NCI-H524 (cell line): Measurements from ENCODE around the gene DAAM1.

ENCODE experiments used
- DNase-seq, 2 experiments: peaks; one replicate each; lab custom pipeline; 2025; lab: John Stamatoyannopoulos, UW

DAAM1 gene

DNA sequence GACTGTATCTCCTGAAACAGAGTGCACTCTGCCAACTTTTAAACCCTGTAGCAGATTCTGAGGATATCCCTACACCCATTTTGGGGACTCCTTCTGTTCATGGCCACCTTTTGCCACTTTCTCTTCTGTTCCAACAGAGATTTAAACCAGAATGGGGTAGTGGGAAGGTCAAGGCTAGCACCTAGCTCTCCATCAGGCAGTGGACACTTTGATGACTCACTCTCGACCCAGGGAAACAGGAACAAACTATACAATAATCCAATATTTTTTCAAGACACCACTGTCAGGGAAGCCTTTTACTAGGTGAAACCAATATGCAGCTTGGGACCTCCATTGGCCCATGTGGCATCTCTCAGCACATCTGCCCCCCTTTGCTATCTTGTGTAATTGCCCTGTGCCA, 103.6 kb downstream of the DAAM1 start:
- DNase-seq = no peak

DNA sequence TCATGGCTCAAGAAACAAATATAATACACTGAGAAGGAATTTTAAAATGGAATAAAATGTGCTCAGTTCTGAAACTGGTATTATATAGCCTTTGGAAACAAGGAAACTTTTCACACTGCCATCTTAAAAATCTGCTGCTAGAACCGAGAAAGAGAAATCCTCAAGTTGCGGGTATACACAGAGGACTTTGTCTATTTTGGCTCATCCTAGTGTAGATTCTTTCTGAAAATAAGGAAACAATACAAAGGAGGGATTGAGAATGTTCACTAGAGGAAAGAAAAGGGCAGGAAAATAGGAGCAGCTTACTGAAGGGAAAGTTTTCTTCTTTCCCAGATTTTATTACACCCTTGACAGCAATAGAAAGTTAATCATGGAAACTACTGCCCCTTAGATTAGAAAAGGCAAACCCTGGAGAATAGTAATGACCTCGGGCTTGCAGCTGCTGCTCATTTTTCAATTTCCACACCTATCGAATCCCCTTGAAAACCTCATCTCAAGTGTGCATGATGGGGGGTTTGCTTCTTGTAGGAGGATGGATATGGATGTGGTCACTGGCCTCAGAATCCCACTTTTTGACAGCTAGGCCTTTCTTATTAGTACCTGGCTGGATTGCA, 104.6 kb downstream of the DAAM1 start:
- no peak for DNase-seq

DNA sequence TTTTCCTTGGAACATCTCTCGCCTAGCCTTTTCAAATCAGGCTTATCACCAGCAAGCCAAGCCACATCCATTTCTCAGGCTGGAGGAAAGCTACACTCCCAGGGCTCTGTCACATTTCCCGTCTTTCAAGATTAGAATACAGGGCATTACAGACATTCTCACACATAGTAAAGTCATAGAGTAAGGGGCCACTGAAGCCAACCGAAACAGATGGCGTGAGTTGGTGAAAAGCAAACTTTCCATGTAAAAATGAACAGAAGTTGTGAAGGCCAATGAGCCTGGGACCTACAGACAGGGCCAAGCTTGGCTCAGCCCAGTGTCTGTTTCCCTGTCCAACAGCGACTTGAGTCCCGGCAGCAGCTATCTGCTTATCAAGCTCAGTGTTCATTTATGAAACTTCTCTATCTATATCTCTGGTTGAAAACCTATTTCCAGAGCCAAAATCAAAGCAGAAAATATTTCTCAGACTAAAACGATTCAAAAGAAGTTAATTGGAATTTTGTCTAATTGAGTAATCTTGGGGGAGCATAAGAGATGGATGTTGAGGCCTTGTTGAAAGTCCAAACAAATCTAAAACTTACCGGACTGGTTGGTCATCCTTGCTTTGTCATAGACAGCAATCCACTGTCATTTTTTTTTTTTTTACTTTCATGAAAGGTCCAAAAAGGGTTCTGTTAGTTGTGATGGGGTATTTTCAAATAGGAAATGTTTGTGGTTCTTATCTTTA, 105.6 kb downstream of the DAAM1 start:
- DNase-seq = no peak

DNA sequence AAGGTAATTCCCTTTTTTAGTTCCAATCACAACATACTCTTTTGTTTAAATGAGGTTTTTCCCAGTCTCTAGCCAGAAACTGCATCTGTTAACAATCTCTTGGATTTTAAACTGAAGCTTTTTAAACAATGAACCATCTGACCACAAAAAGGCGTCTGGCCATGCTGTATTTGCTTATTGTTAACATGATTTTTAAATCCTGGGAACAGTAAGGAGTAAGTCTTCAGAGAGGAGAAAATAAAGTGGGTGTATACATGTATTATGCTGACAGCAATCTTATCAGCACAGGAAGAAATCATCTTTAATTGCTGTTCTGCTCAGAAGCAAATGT, 106.2 kb downstream of the DAAM1 start:
- no peak for DNase-seq

DNA sequence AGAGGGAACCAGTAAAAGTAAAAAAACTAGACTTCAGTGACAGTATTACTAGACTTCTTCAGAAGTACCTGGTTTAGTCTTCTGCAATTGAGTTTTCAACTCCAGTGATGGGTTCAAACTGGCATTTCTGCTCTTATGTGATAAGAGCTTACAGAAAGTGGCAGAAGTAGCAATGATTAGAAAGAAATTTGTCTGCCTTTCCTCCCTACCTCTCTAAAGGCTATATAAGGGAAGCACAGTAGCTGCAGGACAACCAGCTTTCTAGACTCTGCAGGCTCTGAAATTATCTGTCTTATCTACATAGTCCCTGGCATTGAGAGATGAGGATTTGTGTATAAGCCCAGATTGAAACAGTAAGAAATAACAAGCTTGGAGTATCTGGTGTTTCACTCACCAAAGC, 107.5 kb downstream of the DAAM1 start:
- DNase-seq = no peak

DNA sequence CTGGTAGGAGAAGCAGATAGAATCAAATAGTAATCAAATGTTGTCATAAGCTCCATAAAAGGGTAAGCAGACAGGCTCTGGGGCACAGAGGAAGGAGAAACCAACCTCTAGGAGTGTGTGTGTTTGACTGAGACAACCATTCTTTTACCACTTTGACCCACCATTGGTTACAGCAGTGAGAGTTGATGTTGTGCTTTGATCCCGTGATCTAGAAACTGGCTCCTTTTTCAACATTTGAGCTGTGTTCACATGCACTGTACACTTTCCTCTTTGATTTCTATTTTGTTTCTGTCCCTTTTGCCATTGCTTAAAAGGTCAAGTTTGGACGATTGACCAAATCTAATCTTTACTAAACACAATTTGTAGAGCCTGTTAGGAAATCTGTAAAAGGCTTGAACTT, 108.0 kb downstream of the DAAM1 start:
- no peak for DNase-seq

DNA sequence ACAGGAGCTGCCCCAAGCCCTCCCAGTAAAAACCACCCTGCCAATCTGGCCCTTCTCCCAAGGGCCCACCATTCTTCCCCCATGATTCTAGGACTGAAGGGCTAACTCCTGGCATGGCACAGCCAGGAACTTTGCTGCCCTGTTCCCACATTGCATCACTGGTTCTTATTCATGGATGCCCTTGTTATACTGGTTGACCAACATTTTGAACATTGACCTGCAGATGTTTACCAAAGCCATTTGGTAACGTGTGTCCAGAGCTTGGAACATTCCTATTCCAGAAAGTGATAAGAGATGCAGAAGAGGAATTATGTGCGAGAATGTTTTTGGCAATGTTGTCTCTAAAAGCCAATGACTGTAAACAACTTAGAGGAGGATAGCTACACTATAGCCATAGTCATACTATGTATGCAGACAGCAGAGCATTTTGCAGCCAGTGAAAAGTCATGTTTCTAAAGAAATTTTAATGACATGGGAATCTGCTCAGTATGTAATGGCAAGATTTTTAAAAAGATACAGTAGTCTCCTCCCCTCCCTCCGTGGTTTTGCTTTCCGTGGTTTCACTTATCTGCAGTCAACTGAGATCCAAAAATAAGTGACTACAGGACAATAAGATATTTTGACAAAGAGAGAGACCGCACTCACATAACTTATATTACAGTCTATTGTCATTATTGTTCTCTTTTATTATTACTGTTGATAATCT, 108.8 kb downstream of the DAAM1 start:
- no peak for DNase-seq

DNA sequence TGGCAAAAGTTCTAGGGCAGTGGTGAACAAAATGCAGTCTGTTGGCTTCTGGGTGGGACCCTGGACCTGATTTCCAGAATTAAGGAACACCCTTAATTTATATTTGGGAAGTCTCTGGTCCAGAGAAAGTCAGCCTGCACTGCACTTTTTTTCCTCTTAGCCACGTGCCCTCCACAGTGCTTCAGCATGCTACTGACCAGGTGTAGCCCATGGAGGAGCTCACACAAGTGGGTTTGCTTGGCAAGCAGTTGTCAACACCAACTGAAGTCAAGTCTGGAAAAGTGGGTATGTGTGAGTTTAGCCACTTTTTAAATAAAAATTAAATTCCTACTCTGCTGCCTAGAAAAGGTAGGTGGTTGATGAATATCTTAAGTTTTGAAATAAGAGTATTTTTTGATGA, 111.3 kb downstream of the DAAM1 start:
- no peak for DNase-seq

DNA sequence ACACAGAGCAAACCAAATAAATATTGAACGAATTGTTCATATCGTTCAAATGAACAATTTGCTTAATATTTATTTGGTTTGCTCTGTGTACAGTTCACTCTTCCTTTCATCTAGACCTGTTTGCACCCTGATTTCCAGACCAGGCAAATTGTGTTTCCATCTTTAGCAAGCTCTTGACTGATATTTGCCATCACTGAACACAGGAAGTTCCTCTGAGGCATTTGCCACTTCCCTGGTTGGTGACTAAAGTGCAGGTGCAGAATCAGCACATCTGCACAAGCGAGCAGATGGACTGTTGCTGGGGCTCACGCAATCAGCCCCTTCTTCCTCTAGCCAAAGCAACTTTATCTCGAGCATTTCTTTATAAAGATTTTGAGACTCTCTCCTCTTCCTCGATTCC, 112.9 kb downstream of the DAAM1 start:
- DNase-seq = peak in 1 of 2 experiments; percentile 25

DNA sequence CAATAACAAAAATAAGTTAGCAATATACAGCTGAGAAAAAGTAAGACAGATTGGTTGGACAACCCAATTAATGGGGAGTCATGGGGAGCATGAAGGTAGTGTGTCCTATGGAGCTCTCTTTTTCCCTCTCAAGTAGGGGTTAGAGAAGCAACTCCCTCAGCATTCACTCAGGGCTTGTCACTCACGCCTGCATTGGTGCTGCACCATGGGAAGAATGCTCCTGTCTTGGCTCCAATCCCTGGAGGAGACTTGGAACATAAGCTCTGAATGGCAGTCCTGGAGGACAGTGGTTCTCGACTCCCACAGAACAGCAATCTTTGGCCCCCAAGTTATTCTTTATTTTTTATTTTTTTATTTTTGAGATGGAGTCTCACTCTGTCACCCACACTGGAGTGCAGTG, 113.8 kb downstream of the DAAM1 start:
- no peak for DNase-seq

DNA sequence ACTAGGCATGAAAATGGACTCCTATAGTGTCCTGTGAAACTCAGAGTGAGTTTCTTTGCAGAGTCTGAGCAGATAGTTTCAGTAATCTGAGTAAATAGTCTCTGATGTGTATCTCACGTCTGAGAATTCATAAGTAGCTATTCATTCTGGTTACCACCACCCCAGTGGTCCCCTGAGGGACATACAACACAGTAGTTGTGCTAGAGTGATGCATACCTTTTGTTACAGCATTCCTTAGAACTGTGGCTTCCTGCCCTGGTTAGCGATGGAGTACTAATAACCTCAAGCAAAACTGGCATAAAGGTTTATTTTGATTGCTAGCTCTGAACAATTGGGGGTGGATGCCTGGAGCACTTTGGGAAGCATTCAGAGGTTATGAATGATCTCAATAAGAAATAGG, 114.7 kb downstream of the DAAM1 start:
- DNase-seq = no peak

DNA sequence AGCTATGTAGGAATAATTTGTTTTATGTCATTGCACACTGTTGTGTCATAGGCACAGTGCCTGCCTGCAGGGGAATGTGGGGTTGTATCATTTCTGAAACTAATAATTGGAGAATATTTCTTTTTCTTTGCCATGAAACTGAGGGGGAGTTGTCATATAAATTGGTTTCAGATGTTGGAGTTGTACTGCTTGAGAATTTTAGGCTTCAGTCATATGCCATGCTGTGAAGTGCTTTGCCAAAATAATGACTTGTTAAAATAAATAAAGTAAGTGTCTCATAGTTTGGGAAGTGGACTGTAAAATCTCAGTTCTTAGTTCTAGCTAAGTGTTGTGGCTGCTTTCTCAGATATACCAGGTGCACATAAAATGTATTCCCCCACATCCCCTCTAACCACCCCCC, 116.8 kb downstream of the DAAM1 start:
- no peak for DNase-seq

DNA sequence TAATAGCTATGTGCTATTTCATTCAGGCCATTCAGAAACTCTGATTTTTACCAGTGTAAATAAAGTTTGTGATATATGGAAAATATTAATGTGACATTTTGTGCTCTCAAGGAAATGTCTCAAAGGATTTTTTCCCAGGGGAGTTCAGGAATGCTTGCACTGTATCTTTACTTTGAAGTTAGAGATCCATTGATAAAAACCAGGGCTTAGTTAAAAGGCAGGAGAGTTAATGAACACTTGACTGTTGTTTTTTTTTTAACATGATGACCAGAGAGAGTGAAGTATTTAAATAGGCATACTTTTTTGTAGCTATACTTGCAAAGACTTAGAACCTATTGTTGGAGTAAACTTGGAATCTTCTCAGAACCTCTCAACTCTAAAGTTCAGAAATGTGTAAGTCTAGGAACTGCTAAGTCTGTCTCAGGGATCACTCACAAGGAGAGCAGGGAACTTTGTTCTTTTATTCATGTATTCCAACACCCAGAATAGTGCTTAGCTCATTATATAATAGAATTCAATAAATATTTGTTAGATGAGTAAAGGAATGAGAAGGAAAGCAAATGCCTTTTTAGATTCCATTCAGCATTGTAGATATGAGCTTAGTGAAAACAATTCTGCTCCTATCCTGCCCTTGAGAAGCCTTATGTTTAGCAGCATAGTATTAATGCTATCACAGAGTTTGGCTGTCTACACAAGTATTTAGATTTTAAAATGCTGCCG, 117.5 kb downstream of the DAAM1 start:
- DNase-seq = no peak

DNA sequence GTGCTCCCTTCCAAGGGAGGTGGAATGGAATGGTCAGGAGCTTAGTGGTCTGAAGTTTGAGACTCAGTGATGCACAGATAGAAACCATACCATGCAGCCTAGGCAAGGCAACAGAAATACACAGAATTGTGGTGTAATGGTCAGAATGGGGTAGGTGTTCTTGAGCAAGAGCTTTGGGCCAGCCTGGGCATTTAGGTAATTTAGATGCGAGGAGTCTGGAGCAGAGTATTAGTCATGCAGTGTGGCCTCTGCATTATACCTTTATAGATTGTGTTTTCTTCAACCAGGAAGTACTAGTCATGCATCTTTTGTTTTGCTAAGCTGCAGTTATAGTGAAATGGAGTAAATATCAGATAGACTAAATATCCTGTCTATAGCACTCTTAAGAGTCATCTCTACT, 118.3 kb downstream of the DAAM1 start:
- DNase-seq = no peak

DNA sequence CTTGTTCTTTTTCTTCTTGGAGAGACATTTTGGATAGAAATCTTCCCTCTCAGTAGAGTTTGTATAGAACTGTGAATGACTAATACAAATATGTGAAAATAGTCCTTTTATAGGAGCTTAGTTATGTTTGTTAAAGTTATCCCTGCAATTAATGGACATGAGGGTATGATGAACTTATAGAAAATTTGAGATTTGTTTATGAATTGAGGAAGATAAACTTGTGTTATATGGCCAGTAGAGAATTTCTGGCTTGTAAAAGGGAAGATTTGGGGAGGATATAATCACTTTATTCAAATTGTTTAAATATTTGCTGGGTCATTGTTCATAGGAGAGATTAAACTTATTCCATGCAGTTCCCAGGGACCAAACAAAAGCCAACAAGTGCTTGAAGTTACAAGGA, 119.6 kb downstream of the DAAM1 start:
- no peak for DNase-seq

DNA sequence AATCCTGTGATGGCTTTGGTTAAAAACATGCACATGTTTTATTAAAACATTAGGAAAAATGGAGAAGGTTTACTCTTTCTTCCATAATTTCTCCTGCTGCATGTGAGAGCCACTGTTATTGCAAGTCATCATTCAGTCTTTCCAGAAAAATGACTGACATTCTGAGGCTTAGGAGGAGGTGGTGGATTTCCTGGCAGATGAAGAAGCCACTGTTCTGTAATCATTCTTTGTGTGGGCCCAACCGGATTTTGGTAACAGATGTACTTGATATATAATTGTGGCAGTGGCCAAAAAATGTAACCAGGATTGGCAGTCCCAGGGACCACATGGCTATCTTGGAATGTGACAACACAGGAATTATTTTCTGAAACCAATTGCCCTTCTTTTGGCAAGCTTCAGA, 120.2 kb downstream of the DAAM1 start:
- no peak for DNase-seq

DNA sequence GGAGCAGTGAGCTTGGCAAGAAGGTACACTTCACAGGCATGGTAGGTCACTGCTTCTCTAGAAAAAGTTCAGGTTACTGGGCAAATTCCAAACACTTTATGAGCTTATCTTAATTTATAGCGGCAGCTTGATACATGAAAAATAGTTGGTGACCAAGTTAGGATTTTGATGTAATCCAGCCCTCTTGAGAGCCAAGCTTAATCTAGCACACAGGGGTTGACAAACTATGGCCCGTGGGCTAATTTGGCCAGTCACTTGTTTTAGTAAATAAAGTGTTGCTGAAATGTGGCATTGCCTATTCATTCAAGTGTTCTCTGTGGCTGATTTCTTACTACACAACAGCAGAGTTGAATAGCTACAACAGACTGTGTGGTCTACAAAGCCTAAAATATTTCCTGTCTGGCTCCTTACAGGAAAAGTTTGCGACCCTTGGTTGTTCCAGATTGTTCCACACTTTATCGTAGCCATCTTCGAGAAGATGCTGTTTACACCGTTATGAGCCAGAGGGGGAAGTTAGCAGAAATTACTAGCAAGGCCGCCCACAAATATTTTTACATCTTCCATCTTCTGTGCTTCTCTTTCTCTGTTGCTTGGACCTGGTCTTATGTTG, 120.9 kb downstream of the DAAM1 start:
- DNase-seq = no peak

DNA sequence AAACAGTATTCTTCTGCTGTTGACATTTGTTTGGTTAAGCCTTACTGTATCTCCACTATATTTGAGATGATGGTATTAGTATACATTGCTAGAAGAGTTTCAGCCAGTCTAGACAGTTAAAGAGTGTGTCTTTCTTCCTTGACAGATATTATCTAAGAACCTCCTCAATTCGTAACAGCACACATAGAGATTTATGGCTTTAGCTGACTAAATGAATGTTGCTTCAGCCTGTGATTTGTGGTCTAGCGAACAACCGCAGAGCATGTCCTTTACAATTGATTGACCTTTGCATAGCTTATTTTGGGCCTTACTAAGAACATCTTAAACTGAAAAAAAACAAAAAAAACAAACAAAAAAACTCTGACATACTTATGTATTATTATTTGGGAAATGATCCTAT, 122.2 kb downstream of the DAAM1 start:
- no peak for DNase-seq

DNA sequence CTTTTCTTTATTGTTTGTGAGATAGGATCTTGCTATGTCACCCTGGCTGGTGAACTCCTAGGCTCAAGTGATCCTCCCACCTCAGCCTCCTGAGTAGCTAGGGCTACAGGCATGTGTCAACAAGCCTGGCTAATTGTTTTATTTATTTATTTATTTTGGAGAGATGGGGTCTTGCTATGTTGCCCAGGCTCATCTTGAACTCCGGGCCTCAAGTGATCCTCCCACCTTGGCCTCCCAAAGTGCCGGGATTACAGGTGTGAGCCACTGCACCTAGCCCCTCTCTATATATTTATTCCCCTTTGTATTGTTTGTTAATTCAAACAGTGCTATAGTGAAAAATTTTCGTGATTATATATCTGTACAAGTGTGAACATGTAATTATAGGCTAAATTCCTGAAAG, 123.3 kb downstream of the DAAM1 start:
- no peak for DNase-seq

DNA sequence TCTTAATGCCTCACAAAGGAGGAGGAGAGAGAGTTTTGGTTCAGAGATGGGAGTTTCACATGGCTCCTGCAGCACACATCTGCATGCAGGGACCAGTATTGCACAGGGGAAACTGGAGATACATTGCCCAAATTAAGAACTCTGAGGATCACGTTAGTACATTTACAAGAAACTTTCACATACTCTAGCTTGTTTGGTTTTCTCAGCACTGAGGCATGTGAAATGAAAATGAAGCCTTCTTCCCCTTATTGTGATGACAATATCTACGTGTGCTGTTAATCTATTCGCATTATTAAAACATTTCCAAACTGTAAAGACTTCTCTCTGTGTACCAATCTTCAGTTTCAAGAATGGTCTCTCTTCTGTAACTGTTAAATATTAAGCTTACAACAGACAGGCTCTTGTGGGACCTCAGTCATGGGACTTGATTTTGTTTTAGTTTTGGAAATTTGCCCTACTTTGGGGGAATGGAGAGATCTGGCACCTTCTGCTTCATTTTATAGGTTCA, 124.7 kb downstream of the DAAM1 start:
- no peak for DNase-seq

DNA sequence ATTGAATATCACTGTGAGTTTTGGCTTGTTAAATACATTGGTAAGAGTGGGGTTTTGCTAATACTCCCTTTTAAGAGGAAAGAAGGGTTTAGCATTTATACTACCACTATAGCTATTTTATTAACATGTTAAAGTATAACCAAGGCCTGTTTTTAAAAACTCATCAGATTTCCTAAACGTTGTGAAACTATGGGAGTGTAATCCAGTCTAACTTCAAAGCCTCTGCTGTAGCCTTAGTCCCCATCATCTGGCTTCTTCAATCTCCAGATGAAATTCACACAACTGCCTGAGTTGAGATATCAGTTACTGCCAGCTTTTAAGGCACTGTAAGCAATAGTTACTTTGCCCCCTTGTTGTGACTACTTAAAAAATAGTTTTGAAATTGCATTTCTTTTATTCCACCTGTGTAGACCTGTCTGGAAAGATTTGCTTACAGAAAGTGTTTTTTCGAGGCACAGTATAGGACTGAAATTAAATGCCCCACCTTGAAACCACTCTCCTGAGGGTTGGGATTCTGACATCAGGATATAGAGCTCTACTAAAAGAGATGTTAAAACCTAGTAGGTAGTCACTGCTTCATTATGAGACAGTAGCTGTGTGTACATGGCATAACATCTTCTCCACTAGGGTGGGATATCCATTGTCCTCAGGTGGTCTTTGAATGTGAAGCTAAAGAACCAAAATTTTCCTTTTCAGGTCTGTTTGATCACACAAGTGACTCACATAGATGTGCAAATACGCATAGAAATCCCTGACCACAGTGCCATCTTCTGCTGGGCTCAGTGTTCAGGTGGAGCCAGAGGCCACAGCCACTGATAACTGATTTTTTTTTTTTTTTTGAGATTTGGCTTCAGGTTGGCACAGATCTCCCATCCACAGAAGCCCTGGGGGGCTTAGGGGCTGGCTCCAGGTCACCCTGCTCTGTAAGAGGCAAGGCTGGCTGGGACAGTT, 125.5 kb downstream of the DAAM1 start:
- no peak for DNase-seq
